Loucy (cell line): Measurements from ENCODE around the gene PROSER1.
"Not testable (repeated sequence)": the region's sequence is repeated elsewhere in the genome, so short reads cannot be mapped to it uniquely, and the experiment has no call there.

Experiments
- H2AFZ ChIP-seq: fragments of 200-600 bp; sonication (generic); 2 replicates; pipeline ENCODE4 v1.6.0; 2016; ENCODE audit warnings: antibody characterized with exemption, mild to moderate bottlenecking, low read length, moderate library complexity
- H3F3A ChIP-seq: fragments of 200-600 bp; 2 replicates; pipeline ENCODE4 v1.6.0; 2016; ENCODE audit warnings: antibody characterized with exemption, low read depth, mild to moderate bottlenecking
- H3K27me3 ChIP-seq: fragments of 200-600 bp; sonication (generic); 2 replicates; pipeline ENCODE4 v1.6.1; 2014; ENCODE audit warnings: low read length, mild to moderate bottlenecking; ENCODE audit not compliant: insufficient read depth, poor library complexity, severe bottlenecking
- H3K36me3 ChIP-seq: fragments of 200-600 bp; sonication (generic); 2 replicates; pipeline ENCODE4 v1.6.1; 2016; ENCODE audit warnings: low read length; ENCODE audit not compliant: insufficient read depth
- H3K4me1 ChIP-seq: fragments of 200-600 bp; sonication (generic); 2 replicates; pipeline ENCODE4 v1.5.1; 2014; ENCODE audit warnings: low read length, mild to moderate bottlenecking; ENCODE audit not compliant: insufficient read depth, poor library complexity, severe bottlenecking
- H3K4me2 ChIP-seq: fragments of 200-600 bp; sonication (generic); 2 replicates; pipeline ENCODE4 v1.6.0; 2014; ENCODE audit warnings: antibody characterized with exemption, low read length, low read depth, mild to moderate bottlenecking; ENCODE audit not compliant: poor library complexity, severe bottlenecking
- H3K4me3 ChIP-seq: fragments of 200-600 bp; sonication (generic); 2 replicates; pipeline ENCODE4 v1.5.1; 2014; ENCODE audit warnings: low read length, mild to moderate bottlenecking, mixed read lengths; ENCODE audit not compliant: poor library complexity, severe bottlenecking
- H3K79me2 ChIP-seq: fragments of 200-600 bp; sonication (generic); 2 replicates; pipeline ENCODE4 v1.6.1; 2014; ENCODE audit warnings: low read length; ENCODE audit not compliant: insufficient read depth
- H3K9ac ChIP-seq: fragments of 200-600 bp; sonication (generic); 2 replicates; pipeline ENCODE4 v1.6.0; 2014; ENCODE audit warnings: mild to moderate bottlenecking, low read depth, low read length, moderate library complexity; ENCODE audit not compliant: poor library complexity, severe bottlenecking
- H3K9me2 ChIP-seq: fragments of 200-600 bp; sonication (generic); replicated peaks from 2 replicates; pipeline ENCODE4 v1.6.1; 2016; ENCODE audit warnings: low read depth, low read length, mixed read lengths
- H3K9me3 ChIP-seq: fragments of 200-600 bp; sonication (generic); 2 replicates; pipeline ENCODE4 v1.6.1; 2014; ENCODE audit warnings: mild to moderate bottlenecking, antibody characterized with exemption, low read length, low read depth; ENCODE audit not compliant: insufficient read depth
- H4K20me1 ChIP-seq: fragments of 200-600 bp; sonication (generic); 2 replicates; pipeline ENCODE4 v1.6.0; 2014; ENCODE audit warnings: antibody characterized with exemption, low read length, mild to moderate bottlenecking; ENCODE audit not compliant: insufficient read depth, poor library complexity, severe bottlenecking
- EZH2phosphoT487 ChIP-seq: fragments of 200-600 bp; IDR thresholded peaks from 2 replicates; pipeline ENCODE4 v1.6.1; 2018; ENCODE audit warnings: antibody characterized with exemption, mild to moderate bottlenecking, moderate library complexity, borderline replicate concordance
- TF ChIP-seq, protein P1 (sequence below): fragments of 200-600 bp; sonication (generic); conservative IDR thresholded peaks from 2 replicates; pipeline ENCODE4 v1.5.1; 2014; ENCODE audit warnings: mild to moderate bottlenecking, antibody characterized with exemption, low read length

PROSER1 gene

DNA sequence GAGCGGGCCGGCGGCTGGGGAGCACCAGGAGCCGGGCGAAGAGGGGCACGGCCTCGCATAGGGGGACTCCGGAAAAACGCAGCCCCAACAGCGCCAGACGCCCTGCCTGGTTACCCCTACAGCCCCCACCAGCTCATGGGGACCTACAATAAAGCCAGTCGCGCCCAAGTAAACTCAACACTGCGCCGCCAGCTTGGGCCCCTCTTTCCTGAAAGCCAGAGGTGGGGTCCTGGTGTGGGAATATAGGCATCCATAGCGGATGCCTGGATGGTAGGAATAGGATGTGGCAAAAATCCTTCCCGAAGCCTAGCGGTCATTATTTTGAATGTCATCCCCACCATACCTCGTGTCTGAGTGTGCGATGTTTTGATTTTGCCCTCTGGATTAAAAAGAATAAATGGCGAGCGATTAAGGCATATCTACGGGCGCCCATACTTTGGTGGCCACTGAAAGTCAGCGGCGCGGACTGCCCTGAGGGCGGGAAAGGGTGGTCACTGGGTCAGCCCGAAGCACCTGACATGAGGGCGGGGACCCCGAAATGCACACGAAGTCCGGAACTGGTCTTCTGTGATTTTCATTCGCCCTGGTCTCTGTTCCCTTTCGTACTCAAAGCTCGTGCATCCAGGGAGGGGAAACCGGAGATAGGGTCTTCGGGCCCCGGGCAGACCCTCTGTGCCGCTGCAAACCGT lies at the start of gene PROSER1, which contains the start of gene NHLRC3:
PROSER1 (minus strand) TSS at position 210 of the 689 bp plus-strand sequence. CDS start 847 bp downstream, outside the sequence.
NHLRC3 (plus strand) TSS at position 577 of the 689 bp plus-strand sequence. CDS start 184 bp downstream, outside the sequence.
- no peaks in the 10 kb centered on the region for H3K27me3 ChIP-seq
- TF ChIP-seq, protein P1, sequence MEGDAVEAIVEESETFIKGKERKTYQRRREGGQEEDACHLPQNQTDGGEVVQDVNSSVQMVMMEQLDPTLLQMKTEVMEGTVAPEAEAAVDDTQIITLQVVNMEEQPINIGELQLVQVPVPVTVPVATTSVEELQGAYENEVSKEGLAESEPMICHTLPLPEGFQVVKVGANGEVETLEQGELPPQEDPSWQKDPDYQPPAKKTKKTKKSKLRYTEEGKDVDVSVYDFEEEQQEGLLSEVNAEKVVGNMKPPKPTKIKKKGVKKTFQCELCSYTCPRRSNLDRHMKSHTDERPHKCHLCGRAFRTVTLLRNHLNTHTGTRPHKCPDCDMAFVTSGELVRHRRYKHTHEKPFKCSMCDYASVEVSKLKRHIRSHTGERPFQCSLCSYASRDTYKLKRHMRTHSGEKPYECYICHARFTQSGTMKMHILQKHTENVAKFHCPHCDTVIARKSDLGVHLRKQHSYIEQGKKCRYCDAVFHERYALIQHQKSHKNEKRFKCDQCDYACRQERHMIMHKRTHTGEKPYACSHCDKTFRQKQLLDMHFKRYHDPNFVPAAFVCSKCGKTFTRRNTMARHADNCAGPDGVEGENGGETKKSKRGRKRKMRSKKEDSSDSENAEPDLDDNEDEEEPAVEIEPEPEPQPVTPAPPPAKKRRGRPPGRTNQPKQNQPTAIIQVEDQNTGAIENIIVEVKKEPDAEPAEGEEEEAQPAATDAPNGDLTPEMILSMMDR, result no peak
- no peak for TF ChIP-seq EZH2phosphoT487
- peak within 1 kb of the TSS; percentile 96 for H3K4me3 ChIP-seq
- peak within 1 kb of the TSS; percentile 91 for H3K9ac ChIP-seq
- peak within 1 kb of the TSS; percentile 97 for H3K4me2 ChIP-seq
- peaks cover 93% of the 10 kb centered on the region for H3K79me2 ChIP-seq
- no peaks in the 10 kb centered on the region for H3F3A ChIP-seq
- no peaks in the 10 kb centered on the region for H3K9me2 ChIP-seq
- H3K4me1 ChIP-seq, result peaks cover 63% of the 10 kb centered on the region
- peaks cover 63% of the 10 kb centered on the region for H4K20me1 ChIP-seq
- peak within 1 kb of the TSS; percentile 98 for H2AFZ ChIP-seq
- H3K36me3 ChIP-seq, result no peaks in the 10 kb centered on the region
- H3K9me3 ChIP-seq, result no peaks in the 10 kb centered on the region

DNA sequence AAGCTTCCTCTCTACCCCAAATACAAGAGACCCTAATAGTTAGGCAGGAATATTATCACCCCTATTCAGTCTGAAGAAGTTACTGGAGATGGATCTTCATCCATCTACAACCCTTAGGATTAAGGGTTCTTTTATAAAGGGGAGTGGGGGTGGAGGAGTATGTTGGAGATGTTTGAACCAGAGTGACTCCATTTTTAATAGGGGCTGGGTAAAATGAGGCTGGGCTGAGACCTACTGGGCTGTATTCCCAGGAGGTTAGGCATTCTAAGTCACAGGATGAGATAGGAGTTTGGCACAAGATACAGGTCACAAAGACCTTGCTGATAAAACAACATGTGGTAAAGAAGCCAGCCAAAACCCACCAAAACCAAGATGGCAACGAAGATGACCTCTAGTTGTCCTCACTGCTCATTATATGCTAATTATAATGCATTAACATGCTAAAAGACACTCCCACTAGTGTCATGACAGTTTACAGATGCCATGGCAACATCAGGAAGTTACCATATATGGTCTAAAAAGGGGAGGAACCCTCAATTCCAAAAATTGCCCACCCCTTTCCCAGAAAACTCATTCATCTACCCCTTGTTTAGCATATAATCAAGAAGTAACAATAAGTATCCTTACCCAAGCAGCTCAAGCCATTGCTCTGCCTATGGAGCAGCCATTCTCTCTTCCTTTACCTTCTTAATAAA lies 48.5 kb upstream of the PROSER1 start:
- H3K4me2 ChIP-seq, H3K4me1 ChIP-seq, H3K79me2 ChIP-seq, H3K9me3 ChIP-seq, H3K9me2 ChIP-seq, H3F3A ChIP-seq, H3K36me3 ChIP-seq, H4K20me1 ChIP-seq, H3K4me3 ChIP-seq, H3K9ac ChIP-seq, H3K27me3 ChIP-seq, H2AFZ ChIP-seq: not testable (repeated sequence)

DNA sequence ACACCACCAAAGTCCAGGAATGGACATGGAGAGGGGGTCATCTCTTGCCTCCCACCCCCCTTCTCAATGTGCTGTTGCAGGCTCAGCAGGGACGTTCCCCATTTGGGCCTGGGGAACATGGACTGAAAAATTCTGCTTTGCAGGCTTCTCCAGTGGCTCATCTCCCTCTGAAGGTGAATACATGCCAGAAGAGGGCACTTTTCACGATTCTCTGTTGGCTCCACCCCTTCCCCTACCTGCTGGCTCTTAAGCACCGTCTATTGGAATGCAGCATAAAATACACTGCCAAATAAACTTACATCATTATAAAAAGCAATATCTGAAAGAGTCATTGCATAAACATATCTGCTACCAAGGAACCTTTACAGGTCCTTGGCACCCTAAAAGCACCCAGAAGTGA lies 36.1 kb upstream of the PROSER1 start:
- TF ChIP-seq EZH2phosphoT487, result no peak
- TF ChIP-seq, protein P1, result no peak
- Histone ChIP-seq H3K36me3 (no peaks in the 10 kb centered on the region), H3F3A (no peaks in the 10 kb centered on the region), H2AFZ (no peak overlapping the region), H3K9me2 (no peaks in the 10 kb centered on the region), H3K4me3 (no peak overlapping the region), H3K27me3 (no peaks in the 10 kb centered on the region), H4K20me1 (no peaks in the 10 kb centered on the region), H3K4me1 (no peaks in the 10 kb centered on the region), H3K9me3 (no peaks in the 10 kb centered on the region), H3K9ac (no peak overlapping the region), H3K4me2 (no peak overlapping the region), H3K79me2 (no peaks in the 10 kb centered on the region)
